T47D (cell line): ENCODE data around the gene PDE3B.
"Not testable (repeated sequence)": the region's sequence is repeated elsewhere in the genome, so short reads cannot be mapped to it uniquely, and the experiment has no call there.

Experiments used
- DNase-seq, 2 experiments: peaks; one replicate each; pipeline versions ENCODE4 v3.0.0 to v3.0.0-alpha.2; 2011 to 2012; ENCODE audit warnings: low read depth in 1 of 2, low spot score in 1 of 2
- JUND ChIP-seq: IDR thresholded peaks from 2 replicates; pipeline ENCODE4 v1.6.1; 2012; ENCODE audit warnings: low read depth
- in situ Hi-C: cut with HindIII; loops from 2 replicates; pipeline ENCODE4 v1.10.0; 2016; ENCODE audit warnings: low sequenced_read_pairs, low pct_unique_long_range_greater_than_20kb

The PDE3B gene

DNA sequence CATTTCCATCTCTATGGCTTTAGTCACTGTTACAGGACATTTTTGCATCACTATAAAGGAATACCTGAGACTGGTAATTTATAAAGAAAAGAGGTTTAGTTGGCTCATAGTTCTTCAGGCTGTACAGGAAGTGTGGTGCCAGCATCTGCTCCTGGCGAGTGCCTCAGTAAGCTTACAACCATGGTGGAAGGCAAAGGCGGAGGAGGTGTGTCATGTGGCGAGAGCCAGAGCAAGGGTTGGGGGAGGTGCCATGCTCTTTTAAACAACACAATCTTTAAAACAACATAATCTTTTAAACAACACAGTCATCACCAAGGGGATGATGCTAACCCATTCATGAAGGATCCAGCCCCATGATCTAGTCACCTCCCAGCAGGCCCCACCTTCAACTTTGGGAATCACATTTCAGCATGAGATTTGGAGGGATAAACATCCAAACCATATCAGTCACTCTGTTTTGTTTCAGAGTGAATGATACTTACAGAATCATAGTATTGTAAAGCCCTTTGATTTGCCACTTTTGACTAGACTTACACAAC, 103.3 kb downstream of the PDE3B start:
- in situ Hi-C loops = no loop called here
- no peak for TF ChIP-seq JUND

DNA sequence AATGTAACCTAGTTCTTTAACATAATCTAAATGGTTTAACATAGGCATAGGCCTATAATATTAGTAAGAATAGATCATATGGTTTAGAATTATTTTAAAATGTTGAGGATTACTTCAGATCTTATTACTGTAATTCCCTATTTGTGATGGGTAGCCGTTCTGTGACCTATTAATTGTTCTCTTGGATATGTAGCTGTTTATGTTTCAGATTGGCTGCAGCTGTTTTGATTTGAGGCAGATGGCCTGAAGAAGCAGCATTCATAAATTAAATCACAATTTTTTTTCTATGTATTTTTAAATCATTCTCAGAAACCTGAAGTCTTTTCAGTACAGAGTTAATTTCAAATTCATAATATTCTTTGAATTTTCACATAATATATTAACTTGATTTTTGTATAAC, 104.5 kb downstream of the PDE3B start:
- DNase-seq = no peak
- in situ Hi-C loops = no loop called here
- no peak for TF ChIP-seq JUND

More for the DNA sequence above, 103.3 kb downstream of the PDE3B start:
- DNase-seq = no peak

DNA sequence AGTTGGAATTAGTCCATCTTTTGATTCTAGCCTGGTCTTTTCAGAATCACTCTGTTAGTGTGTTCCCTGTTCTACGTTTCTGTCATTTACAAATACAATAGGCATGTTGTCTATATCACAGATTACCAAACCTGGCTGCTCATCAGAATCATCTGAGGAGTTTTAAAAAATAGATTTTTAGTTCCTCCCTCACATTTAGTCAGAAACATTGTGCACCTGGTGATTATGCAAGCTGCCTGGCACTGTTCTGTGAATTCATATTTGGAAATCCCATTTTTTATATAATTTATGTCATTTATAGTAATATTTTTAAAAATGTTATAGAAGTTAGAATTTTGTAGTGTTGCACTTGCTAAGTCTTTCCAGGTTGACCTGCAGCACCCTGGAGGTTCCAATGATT, 107.3 kb downstream of the PDE3B start:
- no peak for DNase-seq
- TF ChIP-seq JUND = no peak
- in situ Hi-C loops = no loop called here

DNA sequence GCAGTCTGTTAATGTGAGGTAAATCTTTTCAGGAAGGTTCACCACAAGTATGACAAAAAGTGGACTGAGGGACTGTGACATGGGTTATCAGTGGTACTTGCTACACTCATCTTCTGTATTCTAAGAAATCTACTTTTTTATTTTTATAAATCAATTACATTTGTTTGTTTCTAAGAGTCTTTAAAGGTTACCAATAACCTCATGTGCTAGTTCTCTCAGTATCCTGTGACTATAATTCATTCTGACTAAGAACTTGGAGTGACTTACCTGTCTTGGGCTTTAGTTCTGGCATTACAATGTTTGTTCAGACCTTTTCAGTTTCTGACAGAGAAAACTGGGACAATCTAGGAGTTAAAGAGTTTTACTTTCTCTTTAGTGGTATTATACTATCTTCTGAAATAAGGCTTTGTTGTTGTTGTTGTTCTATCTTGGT, 108.4 kb downstream of the PDE3B start:
- TF ChIP-seq JUND = no peak
- DNase-seq = no peak
- in situ Hi-C loops = no loop called here

DNA sequence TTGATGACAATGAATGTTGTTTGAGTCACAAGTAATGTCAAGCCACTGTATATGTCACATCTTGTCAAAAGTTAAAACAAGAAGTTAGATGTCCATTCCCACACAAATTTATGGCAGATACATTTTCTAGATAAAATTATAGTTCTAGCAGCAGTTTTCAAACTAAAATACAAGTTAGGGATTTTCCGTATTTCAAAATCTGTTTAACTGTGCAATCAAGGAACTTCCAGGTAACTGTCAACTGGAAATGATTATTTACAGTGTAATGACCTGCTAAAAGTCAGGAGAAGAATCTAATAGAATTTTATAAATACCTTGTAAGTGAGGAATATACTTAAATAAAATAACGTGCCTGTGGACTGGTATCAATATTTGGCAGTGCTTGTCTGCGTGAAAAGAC, 111.5 kb downstream of the PDE3B start:
- DNase-seq = no peak
- TF ChIP-seq JUND = no peak
- in situ Hi-C loops = no loop called here

DNA sequence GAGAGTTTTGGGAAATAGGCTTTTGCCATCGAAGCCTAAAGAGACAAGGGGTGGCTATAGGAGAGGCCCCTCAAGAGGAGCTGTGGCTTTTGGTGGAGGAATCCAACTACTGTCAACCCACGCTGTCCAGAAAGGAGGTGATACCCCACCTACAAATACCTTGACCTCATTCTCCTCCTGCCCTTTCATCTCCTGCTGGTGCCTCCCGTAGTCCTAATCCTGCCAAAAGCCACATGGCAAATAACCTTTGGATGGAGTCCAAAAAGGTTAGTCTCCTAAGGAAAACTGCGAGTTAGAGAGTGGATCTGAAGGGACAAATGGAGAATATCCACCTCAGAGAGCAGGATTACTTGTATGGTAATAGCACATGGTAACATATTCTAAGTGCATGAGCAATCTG, 112.7 kb downstream of the PDE3B start:
- TF ChIP-seq JUND = no peak
- no peak for DNase-seq
- in situ Hi-C loops = no loop called here

DNA sequence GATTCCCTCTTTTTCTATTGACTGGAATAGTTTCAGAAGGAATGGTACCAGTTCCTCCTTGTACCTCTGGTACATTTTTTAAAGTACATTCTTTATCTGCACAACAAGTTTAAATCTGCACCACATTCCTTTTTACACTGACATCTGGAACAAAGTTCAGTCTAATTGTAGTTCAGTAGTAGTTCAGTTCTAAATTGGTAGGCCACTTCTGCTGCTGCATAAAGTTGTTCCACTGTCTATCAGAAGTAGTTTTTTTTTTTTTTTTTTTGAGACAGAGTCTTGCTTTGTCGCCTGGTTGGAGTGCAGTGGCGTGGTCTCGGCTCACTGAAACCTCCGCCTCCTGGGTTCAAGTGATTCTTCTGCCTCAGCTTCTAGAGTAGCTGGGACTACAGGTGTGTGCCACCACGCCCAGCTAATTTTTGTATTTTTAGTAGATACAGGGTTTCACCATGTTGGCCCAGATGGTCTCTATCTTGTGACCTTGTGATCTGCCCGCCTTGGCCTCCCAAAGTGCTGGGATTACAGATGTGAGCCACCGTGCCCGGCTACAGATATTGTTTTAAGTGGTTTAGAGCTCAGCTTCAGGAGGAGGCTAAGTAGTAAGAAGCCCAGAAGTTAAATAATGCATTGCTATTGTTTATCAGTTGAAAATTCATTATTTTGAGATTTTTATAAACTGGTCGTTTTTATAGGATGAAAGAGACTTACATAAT, 115.9 kb downstream of the PDE3B start:
- in situ Hi-C loops = not testable (repeated sequence)

DNA sequence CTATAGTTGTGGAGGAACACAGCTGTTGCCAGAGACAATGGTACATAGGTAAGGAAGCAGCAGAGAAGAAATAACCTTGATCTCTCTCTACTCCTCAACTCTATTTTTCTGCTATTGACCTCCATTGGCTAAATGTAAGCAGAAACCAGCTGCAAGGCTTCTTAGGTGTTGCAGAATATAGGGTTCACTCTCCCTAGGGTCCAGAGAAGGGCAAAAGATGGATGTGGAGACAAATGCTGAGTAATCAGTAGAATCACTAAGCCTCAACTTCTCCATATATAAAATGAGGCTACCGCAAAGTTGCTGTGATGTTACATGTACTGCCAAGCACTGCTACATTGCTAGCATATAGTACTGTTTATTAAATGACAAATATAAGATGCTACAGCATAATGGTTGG, 120.6 kb downstream of the PDE3B start:
- in situ Hi-C loops = no loop called here
- no peak for TF ChIP-seq JUND
- DNase-seq = no peak

More for the DNA sequence above, 115.9 kb downstream of the PDE3B start:
- DNase-seq = not testable (repeated sequence)

DNA sequence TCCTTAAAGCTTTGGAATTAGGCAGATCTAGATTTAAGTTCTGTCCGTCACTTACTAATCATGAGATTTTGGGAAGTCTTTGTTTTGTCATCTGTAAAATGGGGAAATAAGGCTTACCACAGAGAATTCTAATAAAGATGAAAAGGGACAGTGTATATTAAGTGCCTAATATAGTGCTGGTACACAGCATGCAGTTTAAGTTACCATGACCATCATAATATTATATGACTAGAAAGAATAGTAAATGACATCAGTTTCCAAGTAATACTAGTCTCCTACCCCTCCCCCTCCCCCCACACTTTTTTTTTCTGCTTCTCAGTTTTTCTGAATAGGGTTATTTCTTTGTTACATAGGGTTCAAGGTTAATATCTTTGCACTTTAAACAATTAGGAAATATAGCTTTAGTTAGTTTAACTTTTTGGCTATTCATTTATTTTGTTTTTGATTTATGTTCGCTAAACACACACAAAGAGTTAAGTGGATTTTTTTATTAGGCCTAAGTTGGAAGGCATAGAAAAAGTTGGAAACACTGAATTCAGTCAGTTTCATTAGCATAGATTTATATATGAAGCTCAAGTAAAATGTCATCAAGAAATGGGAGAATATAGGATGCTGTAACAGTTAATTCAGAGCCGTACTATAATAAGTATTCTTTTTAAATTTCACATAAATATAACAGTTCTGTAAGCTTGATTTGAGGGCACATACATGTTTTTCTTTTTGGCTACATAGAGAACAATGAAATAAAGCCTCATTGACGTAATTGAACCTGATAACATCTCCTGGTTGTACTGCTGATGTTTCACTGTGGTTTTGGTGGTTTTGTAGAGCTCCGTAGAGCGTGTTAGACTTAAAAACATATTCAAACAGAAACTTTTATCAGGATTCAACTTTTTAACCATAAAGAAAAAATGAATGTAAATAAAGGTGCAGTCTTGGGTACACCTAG, 121.2 kb downstream of the PDE3B start:
- DNase-seq = no peak
- in situ Hi-C loops = no loop called here
- TF ChIP-seq JUND = no peak

DNA sequence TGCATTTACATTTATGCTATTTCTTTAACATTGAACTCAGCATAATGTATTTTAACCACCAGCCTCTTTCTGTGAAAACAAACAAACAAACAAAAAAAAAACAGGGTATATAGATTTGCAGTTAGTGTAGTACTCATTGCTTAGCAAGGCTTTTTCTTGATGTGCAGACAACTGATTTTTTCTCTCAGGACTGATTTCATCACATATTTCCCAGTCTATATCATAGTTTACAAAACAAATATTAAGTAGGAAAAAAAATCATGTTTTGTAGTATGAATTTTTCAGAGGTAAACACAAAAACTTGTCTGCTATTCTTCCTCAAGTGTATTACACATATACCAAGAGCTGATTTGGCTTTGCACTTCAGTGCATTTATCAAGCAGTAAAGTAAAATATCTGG, 123.0 kb downstream of the PDE3B start:
- no peak for DNase-seq
- in situ Hi-C loops = no loop called here
- TF ChIP-seq JUND = no peak

DNA sequence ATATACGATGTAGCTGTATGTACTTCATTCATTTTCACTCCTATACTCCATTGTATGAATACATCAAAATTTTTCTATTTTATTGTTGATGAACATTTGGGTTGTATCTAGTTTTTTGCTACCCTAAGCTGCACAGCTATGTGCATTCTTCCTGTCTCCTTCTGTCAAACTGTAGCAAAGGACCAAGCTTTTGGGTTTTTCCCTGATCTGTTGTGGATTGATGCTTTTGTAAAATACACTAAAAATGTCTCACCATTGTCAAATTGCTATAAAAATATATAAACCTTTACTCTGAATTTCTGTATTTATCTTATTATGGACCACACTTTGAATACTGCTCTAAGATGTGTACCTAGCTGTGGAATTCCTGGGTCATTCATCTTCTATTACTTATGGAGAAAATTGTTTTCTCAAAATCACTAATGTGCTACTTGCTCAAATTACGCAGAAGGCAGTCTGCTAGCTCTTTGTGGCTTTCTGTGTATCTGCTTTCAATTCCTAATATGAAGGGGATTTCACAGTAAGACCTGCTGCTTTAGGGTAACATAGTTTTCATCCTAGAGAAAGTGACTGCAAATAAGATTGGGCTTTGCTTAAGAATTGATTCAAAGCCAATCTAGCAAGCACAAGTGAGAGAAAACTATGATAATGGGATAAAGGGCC, 125.1 kb downstream of the PDE3B start:
- no peak for DNase-seq
- in situ Hi-C loops = no loop called here
- TF ChIP-seq JUND = no peak

DNA sequence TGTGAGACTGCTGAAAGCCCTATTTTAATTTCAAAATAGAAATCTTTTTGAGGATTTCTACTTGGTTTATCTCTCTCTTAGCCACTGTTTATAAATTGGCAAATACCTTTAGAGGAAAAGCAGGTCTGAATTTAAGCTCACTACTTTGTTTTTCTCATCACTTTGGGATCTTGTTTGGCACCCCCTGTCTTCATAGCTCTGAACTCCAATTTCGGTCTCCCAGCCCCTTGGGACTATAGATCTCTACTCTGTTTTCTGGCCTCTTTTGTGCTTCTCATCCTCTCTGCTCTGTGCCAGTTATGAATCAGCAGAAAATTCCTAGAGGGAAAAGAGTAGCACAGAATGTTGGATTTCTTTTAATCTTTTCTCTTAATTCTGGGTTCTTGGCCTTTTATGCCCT, 130.2 kb downstream of the PDE3B start:
- DNase-seq = no peak
- in situ Hi-C loops = no loop called here
- TF ChIP-seq JUND = no peak
